Measurements from ENCODE around the gene RNF6. TPM values are rescaled to one million over a fixed set of nuclear protein-coding genes. Genes with fewer than 3 reads are reported as not detected.

Gene RNF6
- total and polyA plus RNA-seq, 2 donors (not counting 1 experiment from before 2014, with no cell fraction given) = 20.1 to 52.4 TPM

DNA sequence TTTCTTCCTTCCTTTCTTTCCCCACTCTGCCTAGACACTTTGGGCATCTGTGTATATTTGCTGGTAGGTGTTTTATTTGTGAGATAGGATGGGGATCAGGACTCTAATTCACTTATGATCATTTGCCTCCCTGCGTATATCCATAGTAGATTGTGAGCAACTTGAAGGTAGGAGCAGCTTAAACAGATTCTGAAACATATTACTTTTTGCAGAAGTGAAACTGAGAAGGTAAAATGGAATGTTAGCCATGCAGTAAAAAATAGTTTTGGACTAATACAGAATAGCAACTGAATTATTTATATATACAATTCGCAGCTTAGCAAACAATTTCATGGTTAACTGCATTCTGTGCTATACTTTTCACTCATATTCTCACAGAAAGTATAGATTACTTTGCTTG lies 38.7 kb downstream of the RNF6 start:
- Mint-ChIP-seq H3K27ac (peak overlapping the region; percentile 66), H3K4me3 (no peak overlapping the region), H3K27me3 (no peaks in the 10 kb centered on the region), H3K4me1 (peaks cover 42% of the 10 kb centered on the region), H3K9me3 (ENCODE audit: insufficient read depth) (no peaks in the 10 kb centered on the region)
- no peaks in the 10 kb centered on the region for H3K79me2 ChIP-seq (ENCODE audit: control insufficient read depth, insufficient read depth, low read length)
- CTCF ChIA-PET = interaction anchor here (0.5 to 6.0 kb wide), 8 partner anchors 33 to 609 kb away, joined by 3 to 131 read pairs (median 10); no protein-coding TSS in a partner anchor
- H3K27me3 ChIP-seq (replicated peaks in 1 of 4; ENCODE audit: control extremely low read depth in 1 of 4, control insufficient read depth in 3 of 4, insufficient read depth in 4 of 4, low read length in 3 of 4) = no peaks in the 10 kb centered on the region
- H3K4me2 ChIP-seq (replicated peaks; ENCODE audit: low read depth, low read length, poor library complexity, severe bottlenecking) = peak overlapping the region; percentile 23
- no peak overlapping the region for H2AFZ ChIP-seq (ENCODE audit: insufficient read depth, low read depth, low read length, poor library complexity, severe bottlenecking)
- POLR2A ChIA-PET = no interaction called here
- no peaks in the 10 kb centered on the region for H4K20me1 ChIP-seq (ENCODE audit: control insufficient read depth, insufficient read depth, low read length, poor library complexity, severe bottlenecking)
- H3K9ac ChIP-seq (ENCODE audit: low read length) = no peak overlapping the region
- intact Hi-C loops (cut with micrococcal nuclease) = loop anchor here (10.0 kb wide), 2 partner anchors 991 to 1951 kb away; partner anchors contain the start of genes PAN3 and USP12
- H3K4me3 ChIP-seq (ENCODE audit: control extremely low read depth in 1 of 5, extremely low read depth in 1 of 5, insufficient read depth in 1 of 5, low read depth in 2 of 5, low read length in 4 of 5) = no peak overlapping the region
- no peaks in the 10 kb centered on the region for H3K36me3 ChIP-seq (replicated peaks in 1 of 2; ENCODE audit: control extremely low read depth in 1 of 2, control insufficient read depth in 1 of 2, extremely low read depth in 1 of 2, insufficient read depth in 2 of 2, low read length in 1 of 2)
- no peak for TF ChIP-seq EZH2 (IDR thresholded peaks at IDR 0.05; ENCODE audit: borderline replicate concordance, insufficient read depth, low read depth, low read length, poor library complexity, severe bottlenecking)
- TF ChIP-seq, protein P1, sequence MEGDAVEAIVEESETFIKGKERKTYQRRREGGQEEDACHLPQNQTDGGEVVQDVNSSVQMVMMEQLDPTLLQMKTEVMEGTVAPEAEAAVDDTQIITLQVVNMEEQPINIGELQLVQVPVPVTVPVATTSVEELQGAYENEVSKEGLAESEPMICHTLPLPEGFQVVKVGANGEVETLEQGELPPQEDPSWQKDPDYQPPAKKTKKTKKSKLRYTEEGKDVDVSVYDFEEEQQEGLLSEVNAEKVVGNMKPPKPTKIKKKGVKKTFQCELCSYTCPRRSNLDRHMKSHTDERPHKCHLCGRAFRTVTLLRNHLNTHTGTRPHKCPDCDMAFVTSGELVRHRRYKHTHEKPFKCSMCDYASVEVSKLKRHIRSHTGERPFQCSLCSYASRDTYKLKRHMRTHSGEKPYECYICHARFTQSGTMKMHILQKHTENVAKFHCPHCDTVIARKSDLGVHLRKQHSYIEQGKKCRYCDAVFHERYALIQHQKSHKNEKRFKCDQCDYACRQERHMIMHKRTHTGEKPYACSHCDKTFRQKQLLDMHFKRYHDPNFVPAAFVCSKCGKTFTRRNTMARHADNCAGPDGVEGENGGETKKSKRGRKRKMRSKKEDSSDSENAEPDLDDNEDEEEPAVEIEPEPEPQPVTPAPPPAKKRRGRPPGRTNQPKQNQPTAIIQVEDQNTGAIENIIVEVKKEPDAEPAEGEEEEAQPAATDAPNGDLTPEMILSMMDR (IDR thresholded peaks at IDR 0.05) = no peak
- DNase-seq (peak; percentile 50), ATAC-seq (ENCODE audit: low read depth) (no peak)
- WGBS (ENCODE audit: insufficient coverage) = no CpG with 5 or more reads among the region's 2 CpGs
- H3K4me1 ChIP-seq (ENCODE audit: control insufficient read depth in 2 of 2, insufficient read depth in 2 of 2, low read length in 2 of 2) = peaks cover 33 to 44% of the 10 kb centered on the region in 2 donors
- peaks cover 0 to 7% (median 4%) of the 10 kb centered on the region in 3 donors for H3K9me3 ChIP-seq (ENCODE audit: control extremely low read depth in 1 of 3, control insufficient read depth in 2 of 3, insufficient read depth in 1 of 3, low read length in 2 of 3)
- H3K27ac ChIP-seq (ENCODE audit: low read length in 2 of 2) = no peak overlapping the region

DNA sequence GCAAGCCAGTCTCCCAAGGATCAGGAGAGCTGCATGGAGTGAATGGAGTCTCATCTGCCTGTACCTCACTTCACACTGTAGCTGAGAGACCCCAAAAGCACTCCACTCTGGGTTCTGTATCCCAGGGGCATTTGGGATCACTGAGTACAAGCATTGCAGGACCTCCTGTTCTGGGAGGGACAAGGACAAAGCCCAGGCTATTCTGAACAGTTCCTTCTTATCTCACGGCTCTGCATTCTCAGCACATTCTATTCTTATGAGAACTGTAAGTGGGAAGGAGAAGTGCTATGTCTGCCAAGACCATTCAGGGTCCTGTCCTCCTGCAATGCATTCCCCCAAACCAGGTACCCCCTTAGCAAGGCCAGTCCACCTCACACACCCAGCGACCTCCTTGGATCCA lies 42.8 kb downstream of the RNF6 start:
- intact Hi-C loops (cut with micrococcal nuclease) = no loop called here
- ChIA-PET CTCF (no interaction called here), POLR2A (no interaction called here)
- no peaks in the 10 kb centered on the region for H4K20me1 ChIP-seq (ENCODE audit: control insufficient read depth, insufficient read depth, low read length, poor library complexity, severe bottlenecking)
- H3K9ac ChIP-seq (ENCODE audit: low read length) = no peak overlapping the region
- TF ChIP-seq EZH2 (IDR thresholded peaks at IDR 0.05; ENCODE audit: borderline replicate concordance, insufficient read depth, low read depth, low read length, poor library complexity, severe bottlenecking) = no peak
- TF ChIP-seq, protein P1 (IDR thresholded peaks at IDR 0.05) = no peak
- H3K27ac ChIP-seq (ENCODE audit: low read length in 2 of 2) = no peak overlapping the region
- peaks cover 11 to 15% of the 10 kb centered on the region in 2 donors for H3K4me1 ChIP-seq (ENCODE audit: control insufficient read depth in 2 of 2, insufficient read depth in 2 of 2, low read length in 2 of 2)
- H3K9me3 Mint-ChIP-seq (ENCODE audit: insufficient read depth) = no peaks in the 10 kb centered on the region
- H3K4me3 ChIP-seq (ENCODE audit: control extremely low read depth in 1 of 5, extremely low read depth in 1 of 5, insufficient read depth in 1 of 5, low read depth in 2 of 5, low read length in 4 of 5) = no peak overlapping the region
- no peaks in the 10 kb centered on the region for H3K79me2 ChIP-seq (ENCODE audit: control insufficient read depth, insufficient read depth, low read length)
- H3K27me3 ChIP-seq (replicated peaks in 1 of 4; ENCODE audit: control extremely low read depth in 1 of 4, control insufficient read depth in 3 of 4, insufficient read depth in 4 of 4, low read length in 3 of 4) = no peaks in the 10 kb centered on the region
- H3K4me3 Mint-ChIP-seq = no peak overlapping the region
- no peak overlapping the region for H2AFZ ChIP-seq (ENCODE audit: insufficient read depth, low read depth, low read length, poor library complexity, severe bottlenecking)
- no peak overlapping the region for H3K27ac Mint-ChIP-seq
- H3K27me3 Mint-ChIP-seq = no peaks in the 10 kb centered on the region
- H3K4me2 ChIP-seq (replicated peaks; ENCODE audit: low read depth, low read length, poor library complexity, severe bottlenecking) = no peak overlapping the region
- no CpG with 5 or more reads among the region's 2 CpGs for WGBS (ENCODE audit: insufficient coverage)
- DNase-seq (no peak), ATAC-seq (ENCODE audit: low read depth) (no peak)
- peaks cover 12% of the 10 kb centered on the region for H3K4me1 Mint-ChIP-seq
- H3K9me3 ChIP-seq (ENCODE audit: control extremely low read depth in 1 of 3, control insufficient read depth in 2 of 3, insufficient read depth in 1 of 3, low read length in 2 of 3) = peaks cover 0 to 4% (median 4%) of the 10 kb centered on the region in 3 donors
- H3K36me3 ChIP-seq (replicated peaks in 1 of 2; ENCODE audit: control extremely low read depth in 1 of 2, control insufficient read depth in 1 of 2, extremely low read depth in 1 of 2, insufficient read depth in 2 of 2, low read length in 1 of 2) = no peaks in the 10 kb centered on the region

All from B cell (primary cell).